HepG2 (cell line): ENCODE measurements around the gene TLCD5. TPM values are rescaled to one million over a fixed set of nuclear protein-coding genes. Genes with fewer than 3 reads are reported as not detected.
A peak's percentile ranks its signal among the peaks of the same experiment; 100 is the strongest.

Source experiments
- ATAC-seq: fragments of 200-7000 bp; cut with Tn5 transposase; 3 replicates; pipeline ENCODE4 v1.9.1; 2020; ENCODE audit warnings: mild to moderate bottlenecking, moderate library complexity
- BruUV-seq: library from RNA; stranded (reverse); fragments of 400-500 nt; replicated peaks from 2 replicates; lab custom pipeline; 2021; lab: Mats Ljungman, UMichigan
- CTCF ChIA-PET: fragments of 300-600 bp; formaldehyde crosslinking; extraction: SDS; loops from one replicate; lab custom pipeline; 2021; ENCODE audit warnings: low total read pairs, inconsistent platforms, low intra/inter-chr PET ratio; lab: Yijun Ruan, JAX
- POLR2A ChIA-PET: fragments of 350-600 bp; sonication (Branson Sonifier 250); formaldehyde crosslinking; loops from one replicate; lab custom pipeline; 2020; ENCODE audit warnings: antibody characterized with exemption, inconsistent platforms; lab: Yijun Ruan, JAX
- DNase-seq: peaks from one replicate; pipeline ENCODE4 v3.0.0-alpha.2; 2015; ENCODE audit warnings: low spot score
- FAIRE-seq: peaks from 3 replicates; lab custom pipeline; 2011; peaks lifted over from hg19 to GRCh38; lab: Jason Lieb, UNC
- H2AFZ ChIP-seq: one replicate; pipeline ENCODE4 v1.6.1; 2011; ENCODE audit warnings: low read length, inconsistent platforms
- H3K27ac ChIP-seq: fragments of 300-600 bp; 3 replicates; pipeline ENCODE4 v1.8.0; 2011; ENCODE audit warnings: mixed run types, mild to moderate bottlenecking, mixed read lengths, low read length, inconsistent platforms; ENCODE audit not compliant: insufficient read depth; ENCODE audit errors: extremely low read length
- H3K27me3 ChIP-seq, 2 experiments: fragments of 200-600 bp in 1 of 2; 2 replicates in 1 of 2; 3 replicates in 1 of 2; pipeline versions ENCODE4 v1.6.0 to v1.8.0; 2011; ENCODE audit warnings: low read length in 2 of 2, mild to moderate bottlenecking in 2 of 2, moderate library complexity in 2 of 2, inconsistent platforms in 1 of 2; ENCODE audit not compliant: insufficient read depth in 2 of 2, control insufficient read depth in 1 of 2
- H3K36me3 ChIP-seq, 2 experiments: fragments of 200-600 bp in 1 of 2; replicated peaks in 1 of 2; 2 replicates in 1 of 2; 3 replicates in 1 of 2; pipeline versions ENCODE4 v1.5.1 to v1.8.0; 2011; ENCODE audit warnings: low read length in 2 of 2, inconsistent platforms in 1 of 2; ENCODE audit not compliant: insufficient read depth in 2 of 2, control insufficient read depth in 1 of 2
- H3K4me1 ChIP-seq: 2 replicates; pipeline ENCODE4 v1.5.1; 2012; ENCODE audit warnings: low read length, inconsistent platforms; ENCODE audit not compliant: insufficient read depth
- H3K4me2 ChIP-seq: 2 replicates; pipeline ENCODE4 v1.6.0; 2011; ENCODE audit warnings: low read depth, low read length, inconsistent platforms
- H3K4me3 ChIP-seq, 3 experiments: fragments of 200-600 bp in 1 of 3; sonication (generic), shearing (Covaris generic) in 1 of 3; replicated peaks in 1 of 3; 2 replicates each; pipeline ENCODE4 v1.5.1; 2011 to 2016; ENCODE audit warnings: low read length in 3 of 3, inconsistent platforms in 2 of 3, low read depth in 2 of 3, mild to moderate bottlenecking in 2 of 3, control low read depth in 1 of 3, mixed read lengths in 1 of 3; ENCODE audit not compliant: insufficient read depth in 1 of 3
- H3K79me2 ChIP-seq: one replicate; pipeline ENCODE4 v1.6.1; 2011; ENCODE audit warnings: low read length, inconsistent platforms; ENCODE audit not compliant: insufficient read depth
- H3K9ac ChIP-seq: 2 replicates; pipeline ENCODE4 v1.6.0; 2011; ENCODE audit warnings: mild to moderate bottlenecking, low read depth, low read length, inconsistent platforms; ENCODE audit not compliant: insufficient read depth
- H3K9me3 ChIP-seq: 2 replicates; pipeline ENCODE4 v1.5.1; 2012; ENCODE audit warnings: mild to moderate bottlenecking, low read length
- H4K20me1 ChIP-seq: 2 replicates; pipeline ENCODE4 v1.6.0; 2011; ENCODE audit warnings: inconsistent platforms, mild to moderate bottlenecking, low read length, moderate library complexity; ENCODE audit not compliant: insufficient read depth
- ETV6 ChIP-seq: sonication (generic); formaldehyde crosslinking; conservative IDR thresholded peaks from 2 replicates; pipeline ENCODE4 v1.4.0; 2020; ENCODE audit warnings: missing genetic modification reagents
- GTF3A ChIP-seq: sonication (generic); formaldehyde crosslinking; conservative IDR thresholded peaks from 2 replicates; pipeline ENCODE4 v1.4.0; 2020; ENCODE audit warnings: mild to moderate bottlenecking, missing genetic modification reagents
- HINFP ChIP-seq: sonication (generic); formaldehyde crosslinking; IDR thresholded peaks from 2 replicates; pipeline ENCODE4 v1.4.0; 2020; ENCODE audit warnings: low read depth, mild to moderate bottlenecking, missing genetic modification reagents
- KDM1A ChIP-seq: IDR thresholded peaks from 2 replicates; pipeline ENCODE4 v1.6.1; 2016; ENCODE audit warnings: missing compliant biosample characterization
- KDM5B ChIP-seq: sonication (generic); formaldehyde crosslinking; IDR thresholded peaks from 2 replicates; pipeline ENCODE4 v1.4.0; 2020; ENCODE audit warnings: missing genetic modification reagents, mild to moderate bottlenecking, borderline replicate concordance
- SP2 ChIP-seq: sonication (generic); formaldehyde crosslinking; IDR thresholded peaks from 2 replicates; pipeline ENCODE4 v1.5.1; 2020; ENCODE audit warnings: mild to moderate bottlenecking, missing genetic modification reagents
- ZNF260 ChIP-seq: sonication (generic); formaldehyde crosslinking; IDR thresholded peaks from 2 replicates; pipeline ENCODE4 v1.4.0; 2020; ENCODE audit warnings: missing genetic modification reagents, low read depth, mild to moderate bottlenecking, borderline replicate concordance
- ZNF619 ChIP-seq: sonication (generic); formaldehyde crosslinking; IDR thresholded peaks from 2 replicates; pipeline ENCODE4 v1.4.0; 2020; ENCODE audit warnings: mild to moderate bottlenecking, missing genetic modification reagents
- ZNF629 ChIP-seq: sonication (generic); formaldehyde crosslinking; conservative IDR thresholded peaks from 2 replicates; pipeline ENCODE4 v1.5.0; 2020; ENCODE audit warnings: missing genetic modification reagents
- ZNF660 ChIP-seq: sonication (generic); formaldehyde crosslinking; IDR thresholded peaks from 2 replicates; pipeline ENCODE4 v1.5.1; 2020; ENCODE audit warnings: mild to moderate bottlenecking, low read depth, missing genetic modification reagents, borderline replicate concordance
- ZSCAN31 ChIP-seq: sonication (generic); formaldehyde crosslinking; IDR thresholded peaks from 2 replicates; pipeline ENCODE4 v1.5.0; 2020; ENCODE audit warnings: low read depth, mild to moderate bottlenecking, missing genetic modification reagents
- WGBS: methylation state at CpG from one replicate; pipeline ENCODE4 v1.1.6; 2017; ENCODE audit warnings: low lambda C conversion rate; 5-methylcytosine and 5-hydroxymethylcytosine counted together
- in situ Hi-C: cut with HindIII; loops from 2 replicates; pipeline ENCODE4 v1.10.0; 2017; ENCODE audit warnings: low pct_unique_long_range_greater_than_20kb; ENCODE audit not compliant: extremely low pct_ligation_motif_present
- intact Hi-C: fragments of 100-400 bp; cut with micrococcal nuclease; formaldehyde crosslinking; loops from one replicate; pipeline ENCODE4 v1.10.0; 2022; ENCODE audit not compliant: unreplicated experiment
- polyA plus RNA-seq, 8 experiments: library from polyadenylated mRNA; depleted of rRNA in 3 of 8; stranded (reverse) in 7 of 8; unstranded in 1 of 8; fragments of >200 nt; fragmentation: Illumina TruSeq in 4 of 8; extraction: Trizol in 4 of 8; gene quantifications; 2 replicates each; pipeline versions ENCODE4 v1.2.1 to v1.2.3, GENCODE V29; 2011 to 2016; ENCODE audit warnings: low read depth in 4 of 8, missing spikeins in 1 of 8, mixed read lengths in 1 of 8; ENCODE audit not compliant: insufficient read depth in 1 of 8
- total RNA-seq, 5 experiments: library from RNA; depleted of rRNA; stranded (reverse); fragments of >200 nt; fragmentation: Illumina TruSeq; extraction: Trizol; gene quantifications; 2 replicates each; pipeline ENCODE4 v1.2.3, GENCODE V29; 2016; ENCODE audit warnings: low read depth in 1 of 5

The TLCD5 gene
- total and polyA plus RNA-seq, 2 of the 13 experiments (the other 11 are each of a cell fraction or from before 2014, with no cell fraction given), result 6.1 to 7.6 TPM

GRCh38 chr11:120281143-120281795 lies 43.8 kb upstream of the TLCD5 start:
- no TSS peak for BruUV-seq
- ATAC-seq (peak; percentile 35), FAIRE-seq (no peak), DNase-seq (no peak)
- CTCF ChIA-PET, result no interaction called here
- Histone ChIP-seq H3K36me3 (no peaks in the 10 kb centered on the region), H4K20me1 (no peaks in the 10 kb centered on the region), H3K4me3 (peak overlapping the region in 1 of 3 experiments; percentile 35; a peak in 1 of 6 replicates), H3K9me3 (no peaks in the 10 kb centered on the region), H3K79me2 (no peaks in the 10 kb centered on the region), H3K9ac (no peak overlapping the region), H3K4me2 (peak overlapping the region; percentile 57), H3K27me3 (peaks cover 5 to 27% of the 10 kb centered on the region in 2 experiments; a peak in 3 of 5 replicates), H3K27ac (no peak overlapping the region), H3K4me1 (peaks cover 24% of the 10 kb centered on the region), H2AFZ (no peak overlapping the region)
- 4% methylated on average over 7 of the region's 7 CpGs for WGBS
- intact Hi-C loops (no loop called here), in situ Hi-C loops (no loop called here)
- POLR2A ChIA-PET, result no interaction called here
- TF ChIP-seq KDM5B (CRISPR knock-in tag) (no peak), SP2 (CRISPR knock-in tag) (no peak), ZNF260 (CRISPR knock-in tag) (no peak), GTF3A (CRISPR knock-in tag) (no peak), ZNF619 (CRISPR knock-in tag) (no peak)

DNA sequence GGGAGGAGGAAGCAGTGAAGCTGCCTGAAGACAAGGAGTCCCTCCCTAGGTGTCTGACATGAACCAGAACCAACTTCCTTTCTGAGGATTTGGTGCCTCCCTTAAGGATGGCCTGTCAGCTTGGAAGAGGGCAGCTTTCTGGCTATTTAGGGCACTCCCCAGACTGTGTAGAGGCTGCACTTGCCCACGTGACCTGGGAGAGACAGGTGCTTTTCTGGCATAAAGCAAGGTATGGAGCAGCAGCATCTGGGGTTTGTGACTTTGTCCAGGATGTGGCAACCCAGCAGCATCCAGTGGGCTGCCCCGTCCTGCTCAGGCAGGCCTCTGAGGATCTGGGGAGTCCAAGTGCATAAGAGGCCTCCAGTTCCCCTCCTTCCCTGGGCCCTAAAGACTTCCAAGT lies 42.0 kb upstream of the TLCD5 start:
- ATAC-seq (no peak), DNase-seq (no peak), FAIRE-seq (no peak)
- POLR2A ChIA-PET, result no interaction called here
- TF ChIP-seq KDM1A (CRISPR knock-in tag) (no peak), ZNF660 (CRISPR knock-in tag) (no peak), ZNF629 (CRISPR knock-in tag) (no peak), ZSCAN31 (CRISPR knock-in tag) (no peak), ETV6 (no peak), HINFP (no peak)
- Histone ChIP-seq H3K79me2 (no peaks in the 10 kb centered on the region), H4K20me1 (no peaks in the 10 kb centered on the region), H2AFZ (no peak overlapping the region), H3K4me1 (peaks cover 24% of the 10 kb centered on the region), H3K36me3 (no peaks in the 10 kb centered on the region), H3K9ac (no peak overlapping the region), H3K4me3 (no peak overlapping the region), H3K27ac (no peak overlapping the region), H3K4me2 (no peak overlapping the region), H3K9me3 (no peaks in the 10 kb centered on the region), H3K27me3 (peaks cover 5 to 26% of the 10 kb centered on the region in 2 experiments; a peak in 3 of 5 replicates)
- in situ Hi-C loops (no loop called here), intact Hi-C loops (no loop called here)
- BruUV-seq, result no TSS peak
- CTCF ChIA-PET, result no interaction called here
- no CpG with 5 or more reads among the region's 2 CpGs for WGBS
